Left renal pelvis (tissue), 4 donors: Measurements from ENCODE around the gene GNG4. TPM values are rescaled to one million over a fixed set of nuclear protein-coding genes. Genes with fewer than 3 reads are reported as not detected.
"Not testable (repeated sequence)": the region's sequence is repeated elsewhere in the genome, so short reads cannot be mapped to it uniquely, and the experiment has no call there.

Source experiments
- DNase-seq, 4 donors: peaks; one replicate each; pipeline ENCODE4 v3.0.0-alpha.2; 2013; ENCODE audit warnings: low read depth in 4 of 4, low spot score in 3 of 4
- polyA plus RNA-seq, 4 donors: library from polyadenylated mRNA; unstranded; fragments of 120-200 nt; gene quantifications; one replicate each; pipeline ENCODE4 v1.2.1, GENCODE V29; 2013; ENCODE audit not compliant: insufficient read length in 4 of 4

The GNG4 gene
- polyA plus RNA-seq, 4 donors: 2.9 to 5.0 (median 3.8) TPM

DNA sequence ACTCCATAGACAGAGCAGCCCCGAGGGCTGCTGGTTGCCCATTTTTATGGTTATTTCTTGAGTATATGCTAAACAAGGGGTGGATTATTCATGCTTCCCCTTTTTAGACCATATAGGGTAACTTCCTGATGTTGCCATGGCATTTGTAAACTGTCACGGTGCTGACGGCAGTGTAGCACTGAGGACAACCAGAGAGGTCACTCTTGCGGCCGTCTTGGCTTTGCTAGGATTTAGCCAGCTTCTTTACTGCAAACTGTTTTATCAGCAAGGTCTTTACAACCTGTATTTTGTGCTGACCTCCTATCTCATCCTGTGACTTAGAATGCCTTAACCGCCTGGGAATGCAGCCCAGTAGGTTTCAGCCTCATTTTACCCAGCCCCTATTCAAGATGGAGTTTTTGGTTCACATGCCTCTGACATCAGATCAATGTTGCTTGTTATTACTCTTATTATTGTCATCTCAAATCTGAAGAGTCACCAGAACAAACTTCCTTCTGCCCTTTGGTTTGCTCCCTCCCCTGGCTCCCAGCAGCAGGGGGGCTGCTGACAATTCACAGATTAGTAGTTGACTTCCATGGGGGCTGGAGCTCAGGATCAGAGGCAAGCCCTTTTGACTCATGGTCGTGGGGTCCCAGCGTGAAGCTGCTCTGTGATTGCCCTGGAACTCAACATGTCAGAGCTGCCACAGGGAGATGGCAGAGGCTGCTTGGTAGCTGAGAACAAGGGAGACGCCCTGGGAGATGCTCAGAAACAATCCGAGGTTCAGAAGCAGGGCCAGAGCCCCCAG lies 103.0 kb downstream of the GNG4 start:
- DNase-seq: not testable (repeated sequence)

DNA sequence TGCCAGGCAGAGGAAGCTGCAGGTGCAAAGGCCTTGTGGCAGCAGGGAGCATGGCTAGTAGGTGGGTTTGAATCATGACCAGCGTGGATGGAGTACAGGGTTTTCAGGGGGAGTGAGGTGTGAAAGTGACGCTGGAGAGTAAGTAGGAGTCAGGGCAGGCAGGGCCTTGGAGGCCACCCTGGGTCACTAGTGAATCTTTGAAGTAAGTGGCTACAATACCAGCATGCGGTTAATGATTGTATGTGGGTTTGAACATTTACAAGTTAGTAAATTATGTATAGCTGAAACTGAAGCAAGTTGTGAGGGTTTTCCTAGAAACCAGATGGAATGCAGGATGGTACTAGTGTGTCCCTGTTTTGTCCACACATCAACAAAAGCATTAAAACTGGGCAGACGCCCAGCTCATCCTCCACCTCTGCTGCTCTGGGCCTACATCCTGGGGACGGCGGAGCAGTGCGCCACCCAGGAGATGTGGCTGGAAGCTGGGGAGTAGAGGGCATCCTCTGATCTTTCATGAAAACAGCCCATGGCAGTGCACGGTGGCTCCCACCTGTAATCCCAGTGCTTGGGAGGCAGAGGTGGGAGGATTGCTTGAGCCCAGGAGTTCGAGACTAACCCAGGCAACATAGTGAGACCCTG lies 104.2 kb downstream of the GNG4 start:
- peak in 2 of 4 donors; percentile 7 to 31 for DNase-seq

DNA sequence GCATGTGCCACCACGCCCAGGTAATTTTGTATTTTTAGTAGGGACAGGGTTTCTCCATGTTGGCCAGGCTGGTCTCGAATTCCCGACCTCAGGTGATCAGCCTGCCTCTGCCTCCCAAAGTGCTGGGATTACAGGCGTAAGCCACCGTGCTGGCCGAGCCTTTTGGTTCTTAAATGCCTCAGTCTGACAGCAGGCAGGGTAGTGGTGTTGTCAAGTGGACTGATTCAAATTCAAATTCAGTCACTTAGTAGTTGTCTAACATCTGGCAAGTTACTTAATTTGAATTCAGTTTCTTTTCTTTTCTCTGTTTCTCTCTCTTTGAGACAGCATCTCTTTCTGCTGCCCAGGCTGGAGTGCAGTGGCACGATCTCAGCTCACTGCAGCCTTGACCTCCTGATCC lies 106.7 kb downstream of the GNG4 start:
- DNase-seq: not testable (repeated sequence)

GRCh38 chr1:235533476-235534168 lies 116.0 kb downstream of the GNG4 start:
- no peak for DNase-seq

DNA sequence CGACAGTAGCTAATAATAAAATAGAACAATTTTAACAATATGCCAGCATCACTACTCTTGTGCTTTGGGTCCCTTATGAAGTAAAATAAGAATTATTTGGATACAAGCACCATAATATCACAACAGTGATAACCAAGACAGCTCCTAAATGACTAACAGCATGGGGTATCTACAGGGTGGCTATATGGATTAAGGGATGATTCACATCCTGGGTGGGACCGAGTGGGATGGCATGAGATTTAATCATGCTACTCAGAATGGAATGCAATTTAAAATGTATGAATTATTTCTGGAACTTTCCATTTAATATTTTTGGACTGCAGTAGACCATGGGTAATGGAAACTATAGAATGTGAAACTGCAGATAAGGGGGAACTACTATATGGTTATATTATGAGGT lies 117.2 kb downstream of the GNG4 start:
- no peak for DNase-seq

GRCh38 chr1:235527196-235527814 lies 122.3 kb downstream of the GNG4 start:
- DNase-seq: no peak

- DNase-seq: no peak
Measured at GRCh38 chr1:235525314-235525713, 124.3 kb downstream of the GNG4 start.

DNA sequence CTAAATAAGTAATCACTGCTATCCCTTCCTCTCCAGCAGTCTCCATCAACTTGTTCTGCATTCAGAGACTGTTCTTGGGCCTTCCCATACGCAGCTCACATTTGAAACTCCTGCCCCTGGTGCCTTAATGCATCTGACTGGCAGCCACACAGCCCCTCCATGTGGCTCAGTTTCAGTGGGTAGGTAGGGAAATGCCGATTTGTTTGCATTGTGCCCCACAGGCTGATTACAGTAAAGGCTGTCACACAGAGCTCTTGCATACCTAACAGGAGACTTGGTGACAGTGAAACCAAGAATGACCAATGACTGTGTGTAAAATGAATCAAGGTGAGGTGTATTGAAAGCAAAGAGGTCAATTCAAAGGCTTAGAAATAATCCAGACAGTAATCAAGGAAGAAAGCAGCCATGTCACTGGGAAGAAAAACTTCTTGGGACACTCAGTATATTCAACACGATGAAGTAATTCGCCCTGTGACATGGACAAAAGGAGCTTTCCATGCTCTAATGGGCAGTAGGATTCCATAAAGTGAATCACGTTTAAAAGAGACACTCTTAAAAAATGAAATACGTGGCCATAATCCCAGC lies 132.6 kb downstream of the GNG4 start:
- DNase-seq: no peak

GRCh38 chr1:235515844-235516512 lies 133.6 kb downstream of the GNG4 start:
- no peak for DNase-seq

DNA sequence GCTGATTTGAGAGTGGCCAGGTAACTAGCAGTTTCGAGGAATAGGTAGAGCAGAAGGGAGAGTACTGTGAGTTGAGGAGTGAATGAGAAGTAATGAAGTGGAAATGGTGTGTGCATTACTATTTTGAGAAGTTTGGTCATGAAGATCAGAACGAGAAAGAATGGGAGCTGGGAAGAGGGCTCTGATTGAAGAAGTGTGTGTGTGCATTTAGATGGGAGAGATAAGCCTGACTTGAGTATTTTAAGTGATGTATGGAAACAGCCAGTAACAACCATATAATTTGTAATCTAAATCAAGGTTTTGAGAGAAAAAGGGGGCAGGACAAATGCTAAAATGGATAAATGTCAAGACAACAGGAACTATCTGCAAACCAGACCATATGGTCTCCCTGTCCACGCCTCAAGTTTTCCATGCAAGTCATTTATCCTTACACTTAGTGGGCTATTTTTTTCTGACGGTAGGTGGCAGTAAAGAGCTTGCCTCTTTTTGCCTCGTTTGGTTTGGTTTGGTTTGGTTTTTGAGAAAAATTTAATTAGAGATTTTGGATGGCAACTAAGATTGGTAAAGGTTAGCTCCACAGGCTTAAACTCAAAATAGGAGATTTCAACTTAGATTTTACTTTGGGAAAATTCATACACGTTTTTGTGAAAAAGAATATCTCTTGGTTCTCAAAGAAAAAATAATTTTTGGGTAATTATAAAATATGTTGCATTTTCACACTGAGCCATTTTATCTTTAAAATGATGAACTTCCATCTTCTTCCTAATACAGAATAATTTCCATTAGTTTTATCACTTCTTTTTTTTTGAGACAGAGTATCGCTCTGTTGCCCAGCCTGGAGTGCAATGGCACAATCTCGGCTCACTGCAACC lies 135.9 kb downstream of the GNG4 start:
- DNase-seq: peak; percentile 35 to 65 (median 52)

- DNase-seq: no peak
Measured at GRCh38 chr1:235511470-235512240, 137.9 kb downstream of the GNG4 start.

- DNase-seq: no peak
Measured at GRCh38 chr1:235510823-235511222, 138.8 kb downstream of the GNG4 start.

GRCh38 chr1:235507623-235508022 lies 142.0 kb downstream of the GNG4 start:
- no peak for DNase-seq

- peak; percentile 94 to 98 (median 98) for DNase-seq
Measured at GRCh38 chr1:235504494-235505222, 144.9 kb downstream of the GNG4 start.

DNA sequence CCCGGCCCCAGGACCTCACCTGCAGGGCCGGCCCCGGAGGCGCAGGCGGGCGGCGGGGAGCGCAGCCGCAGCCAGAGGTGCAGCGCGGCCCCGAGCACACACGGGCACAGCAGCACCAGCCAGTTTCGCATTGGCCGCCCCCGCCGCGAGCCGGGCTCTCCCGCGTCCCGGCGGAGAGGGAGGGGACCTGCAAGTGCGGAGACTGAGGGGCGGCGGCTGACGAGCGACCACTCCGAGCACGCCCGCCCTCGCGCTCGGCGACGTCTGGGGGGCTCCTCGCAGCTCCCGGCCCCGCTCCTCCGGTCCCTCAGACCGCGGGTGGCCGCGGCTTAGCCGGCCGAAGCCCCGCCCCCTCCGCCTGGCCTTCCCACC lies 145.5 kb downstream of the GNG4 start, which contains the start of gene B3GALNT2:
Gene B3GALNT2, minus strand, starts transcription at position 331 of the 372 bp plus-strand sequence. Its CDS starts 200 bp downstream, at position 131.
- no peak for DNase-seq

DNA sequence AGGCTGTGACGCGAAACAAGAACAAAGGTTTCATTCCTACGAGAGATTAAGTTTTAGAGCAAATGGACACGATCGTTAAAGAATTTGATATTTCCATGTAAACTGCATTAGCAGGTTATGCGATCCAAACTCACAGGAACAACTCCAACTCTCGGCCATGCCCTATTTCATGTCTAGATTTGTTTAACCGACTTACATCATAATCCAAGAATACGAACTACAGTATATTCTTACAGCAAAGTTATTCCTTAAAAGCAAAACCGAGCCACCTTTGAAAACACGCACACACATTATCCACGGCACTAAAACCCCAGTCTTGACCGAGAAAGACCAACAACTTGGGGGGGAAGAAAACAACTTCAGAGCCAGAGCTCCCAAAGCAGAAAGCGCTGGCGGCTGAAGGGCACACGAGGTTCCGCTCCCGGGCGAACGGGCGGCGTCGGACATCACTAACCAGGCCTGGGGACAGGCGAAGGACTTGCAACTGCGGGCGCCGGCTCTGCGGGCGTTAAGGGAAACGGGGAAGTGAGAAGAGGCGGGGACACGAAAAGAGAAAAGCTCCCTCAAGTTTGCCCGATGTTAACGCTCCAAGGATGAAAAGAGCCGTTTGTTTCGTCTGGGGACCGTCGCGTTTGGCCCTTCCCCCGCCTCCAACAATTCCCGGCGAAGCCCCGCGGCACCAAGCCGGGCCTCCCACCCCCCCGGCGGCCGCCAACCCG lies 146.0 kb downstream of the GNG4 start:
- DNase-seq: peak; percentile 24 to 54 (median 36)
